ENCODE results near the gene TOR2A.

Gene TOR2A

DNA sequence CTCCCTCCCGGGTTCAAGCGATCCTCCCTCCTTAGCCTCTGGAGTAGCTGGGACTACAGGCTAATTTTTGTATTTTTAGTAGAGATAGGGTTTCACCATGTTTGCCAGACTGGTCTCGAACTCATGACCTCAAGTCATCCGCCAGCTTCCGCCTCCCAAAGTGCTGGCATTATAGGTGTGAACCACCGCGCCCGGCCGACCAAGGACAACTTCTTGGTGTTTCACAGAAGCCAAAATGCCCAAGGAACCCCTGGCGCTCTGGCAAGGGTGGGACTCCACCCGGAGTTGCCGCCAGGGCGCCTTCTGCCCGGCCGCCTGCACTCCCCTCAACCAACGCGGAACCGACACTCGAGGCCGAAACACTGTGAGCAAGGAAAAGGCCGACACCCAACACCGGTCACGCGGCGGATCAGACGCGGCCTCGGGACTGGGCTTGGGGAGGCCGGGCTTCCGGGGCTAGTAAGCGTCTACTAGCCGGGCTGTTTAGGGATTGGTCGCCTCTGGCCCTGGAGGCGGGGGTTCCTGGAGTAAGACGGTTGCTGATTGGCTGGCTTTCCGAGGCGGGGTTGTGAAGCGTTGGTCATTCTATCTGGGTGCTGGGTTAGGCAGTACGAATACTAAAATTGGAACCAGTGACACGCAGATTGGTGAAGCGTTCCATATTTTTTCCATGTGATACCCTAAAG, 36.0 kb downstream of the TOR2A start:
- peak; percentile 95 for DNase-seq (ENCODE audit: low spot score)

DNA sequence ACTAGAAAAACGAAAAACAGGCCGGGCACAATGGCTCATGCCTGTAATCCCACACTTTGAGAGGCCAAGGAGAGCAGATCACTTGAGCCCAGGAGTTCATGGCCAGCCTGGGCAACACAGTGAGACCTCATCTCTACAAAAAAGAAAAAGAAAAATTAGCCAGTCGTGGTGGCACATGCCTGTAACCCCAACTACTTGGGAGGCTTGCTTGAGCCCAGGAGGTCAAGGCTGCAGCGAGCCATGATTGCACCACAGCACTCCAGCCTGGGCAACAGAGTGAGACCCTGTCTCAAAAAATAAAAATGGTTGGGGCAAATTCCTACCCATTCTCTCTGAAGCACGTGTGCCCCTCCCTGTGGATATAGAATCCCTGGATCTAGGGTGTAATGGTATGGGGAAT, 36.7 kb downstream of the TOR2A start:
- DNase-seq (ENCODE audit: low spot score), result no peak

DNA sequence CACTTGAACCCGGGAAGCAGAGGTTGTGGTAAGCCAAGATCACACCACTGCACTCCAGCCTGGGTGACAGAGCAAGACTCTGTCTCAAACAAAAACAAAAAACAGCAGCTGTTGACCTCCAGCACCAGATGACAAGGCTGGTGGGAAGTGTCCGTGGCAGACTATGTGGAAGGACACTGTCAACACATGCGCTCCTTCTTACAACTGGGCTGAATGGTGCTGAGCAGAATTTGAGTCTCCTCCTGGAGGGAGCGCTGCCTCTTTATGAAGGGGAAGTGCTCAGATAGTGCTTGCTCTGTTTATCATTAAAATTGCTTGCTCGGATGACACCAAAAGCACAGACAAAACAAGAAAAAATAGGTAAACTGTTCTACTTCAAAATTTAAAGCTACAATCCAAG, 37.5 kb downstream of the TOR2A start:
- DNase-seq (ENCODE audit: low spot score), result no peak

DNA sequence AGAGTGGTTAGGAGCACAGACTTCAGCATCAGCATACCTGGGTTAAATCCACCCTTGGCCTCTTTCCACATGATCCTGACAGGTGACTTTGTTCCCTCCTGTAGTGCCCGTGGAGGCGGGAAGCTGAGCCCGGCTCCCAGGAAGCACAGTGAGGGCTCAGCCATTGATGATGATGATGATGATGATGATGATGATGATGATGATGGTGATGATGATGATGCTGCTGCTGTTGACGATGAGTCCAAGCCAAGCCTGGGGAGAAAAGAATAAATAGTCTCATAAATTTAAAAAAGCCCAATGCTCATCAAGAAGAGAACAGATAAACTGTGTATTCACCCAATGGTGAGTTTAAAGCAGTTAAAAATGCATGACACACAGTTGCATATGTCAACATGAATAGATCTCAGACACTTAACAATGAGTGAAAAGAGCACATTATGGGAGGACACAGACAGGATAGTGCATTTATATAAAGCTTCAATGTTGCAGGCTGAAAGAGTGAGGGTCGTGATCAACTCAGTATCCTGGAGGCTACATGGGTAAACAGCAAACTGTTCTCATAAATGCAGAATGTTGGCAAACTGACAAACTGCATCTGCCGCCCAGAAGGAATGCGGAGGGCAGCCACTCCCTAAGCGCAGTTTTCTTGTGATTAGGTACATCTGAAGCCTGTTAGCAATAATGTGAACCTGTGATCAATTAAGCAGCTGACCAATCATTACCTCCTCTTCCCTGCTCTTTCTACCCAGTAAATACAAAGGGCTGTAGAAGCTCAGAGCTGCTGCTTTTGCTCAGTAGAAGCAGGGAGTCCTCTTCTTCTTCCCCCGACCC, 40.0 kb downstream of the TOR2A start:
- DNase-seq (ENCODE audit: low spot score), result no peak

DNA sequence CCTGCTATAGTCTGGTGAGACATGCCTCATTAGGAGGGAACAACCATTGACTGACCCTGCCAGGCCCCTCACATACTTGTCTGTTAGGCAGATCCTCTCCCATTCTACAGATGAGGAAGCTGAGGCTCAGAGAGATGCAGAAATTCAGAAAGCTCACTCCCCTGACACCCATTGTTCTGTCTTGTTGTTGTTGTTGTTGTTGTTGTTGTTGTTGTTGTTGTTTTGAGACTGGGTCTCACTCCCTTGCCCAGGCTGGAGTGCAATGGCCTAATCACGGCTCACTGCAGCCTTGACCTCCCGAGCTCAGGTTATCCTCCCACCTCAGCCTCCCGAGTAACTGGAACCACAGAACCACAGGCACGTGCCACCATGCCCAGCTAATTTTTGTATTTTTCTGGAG, 41.4 kb downstream of the TOR2A start:
- DNase-seq (ENCODE audit: low spot score), result no peak

DNA sequence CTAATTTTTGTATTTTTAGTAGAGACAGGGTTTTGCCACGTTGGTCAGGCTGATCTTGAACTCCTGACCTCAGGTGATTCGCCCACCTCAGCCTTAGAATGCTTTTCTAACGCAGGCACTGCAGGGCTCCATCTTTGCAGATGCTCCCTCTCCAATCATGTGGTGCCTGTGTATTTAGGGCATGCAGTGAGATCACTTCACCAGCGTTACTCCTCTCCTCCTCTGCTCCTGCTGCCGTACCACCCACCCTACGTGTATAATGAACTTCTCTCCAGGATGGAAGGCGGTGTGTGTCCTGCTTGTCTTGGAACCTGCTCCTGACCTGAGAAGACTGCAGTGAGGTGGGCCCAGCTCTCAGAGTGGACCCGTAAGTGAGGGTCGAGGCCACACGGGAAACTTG, 42.0 kb downstream of the TOR2A start:
- DNase-seq (ENCODE audit: low spot score), result no peak

DNA sequence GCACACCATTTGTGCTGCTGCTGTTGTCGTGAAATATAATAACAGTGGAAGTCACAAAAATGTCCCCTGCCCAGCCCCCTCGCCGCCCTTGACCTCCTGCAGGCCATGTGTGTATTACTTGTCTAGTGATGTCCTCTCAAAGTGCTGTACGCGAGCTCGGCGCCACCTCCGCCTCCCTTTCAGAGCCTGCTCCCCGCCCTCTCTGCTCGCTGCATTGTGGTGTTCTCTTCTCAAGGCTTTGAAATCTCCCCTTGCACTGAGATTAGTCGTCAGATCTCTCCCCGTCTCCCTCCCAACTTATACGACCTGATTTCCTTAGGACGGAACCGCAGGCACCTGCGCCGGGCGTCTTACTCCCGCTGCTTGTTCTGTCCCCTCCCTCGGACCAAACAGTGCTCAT, 43.0 kb downstream of the TOR2A start:
- DNase-seq (ENCODE audit: low spot score), result no peak

DNA sequence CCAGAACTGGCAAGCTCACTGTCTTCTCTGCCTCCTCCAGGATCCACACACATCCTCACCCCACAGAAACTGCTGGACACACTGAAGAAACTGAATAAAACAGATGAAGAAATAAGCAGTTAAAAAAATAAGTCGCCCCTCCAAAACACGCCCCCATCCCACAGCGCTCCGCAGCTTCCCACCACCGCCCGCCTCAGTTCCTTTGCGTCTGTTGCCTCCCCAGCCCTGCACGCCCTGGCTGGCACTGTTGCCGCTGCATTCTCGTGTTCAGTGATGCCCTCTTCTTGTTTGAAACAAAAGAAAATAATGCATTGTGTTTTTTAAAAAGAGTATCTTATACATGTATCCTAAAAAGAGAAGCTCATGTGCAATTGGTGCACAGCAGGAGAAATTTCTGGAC, 44.4 kb downstream of the TOR2A start:
- no peak for DNase-seq (ENCODE audit: low spot score)

DNA sequence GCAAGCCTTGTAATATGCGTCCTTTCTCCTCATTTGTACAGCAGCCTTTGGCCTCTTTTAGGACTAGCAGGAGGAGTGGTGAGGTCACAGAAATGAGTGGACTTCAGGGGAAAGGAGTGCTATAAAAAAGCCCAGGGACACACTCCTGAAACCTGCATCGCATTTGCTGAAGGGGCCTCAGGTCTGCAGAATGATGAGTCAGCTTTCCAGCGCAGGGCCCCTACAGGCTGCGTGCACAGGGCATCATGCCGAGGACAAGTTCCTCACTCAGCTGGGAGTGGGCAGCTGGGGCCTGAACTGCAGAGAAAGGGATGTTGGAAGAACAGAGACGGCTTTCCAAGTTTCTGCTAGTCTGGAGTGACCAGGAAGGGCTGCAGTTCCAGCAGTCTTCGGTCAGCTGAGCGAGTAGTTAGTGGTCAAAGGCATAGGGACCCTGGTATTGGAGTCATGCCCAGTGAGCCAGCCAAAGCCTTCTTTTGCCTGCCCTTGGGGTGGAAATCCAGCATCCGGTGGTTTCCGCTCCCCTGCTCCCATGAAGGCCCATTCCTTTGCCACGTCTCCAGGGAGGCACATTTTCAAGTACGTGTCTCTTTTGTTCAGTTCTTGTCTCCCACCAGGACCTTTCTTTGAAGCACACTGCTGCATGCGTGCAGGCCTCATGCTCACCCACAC, 45.6 kb downstream of the TOR2A start:
- no peak for DNase-seq (ENCODE audit: low spot score)

DNA sequence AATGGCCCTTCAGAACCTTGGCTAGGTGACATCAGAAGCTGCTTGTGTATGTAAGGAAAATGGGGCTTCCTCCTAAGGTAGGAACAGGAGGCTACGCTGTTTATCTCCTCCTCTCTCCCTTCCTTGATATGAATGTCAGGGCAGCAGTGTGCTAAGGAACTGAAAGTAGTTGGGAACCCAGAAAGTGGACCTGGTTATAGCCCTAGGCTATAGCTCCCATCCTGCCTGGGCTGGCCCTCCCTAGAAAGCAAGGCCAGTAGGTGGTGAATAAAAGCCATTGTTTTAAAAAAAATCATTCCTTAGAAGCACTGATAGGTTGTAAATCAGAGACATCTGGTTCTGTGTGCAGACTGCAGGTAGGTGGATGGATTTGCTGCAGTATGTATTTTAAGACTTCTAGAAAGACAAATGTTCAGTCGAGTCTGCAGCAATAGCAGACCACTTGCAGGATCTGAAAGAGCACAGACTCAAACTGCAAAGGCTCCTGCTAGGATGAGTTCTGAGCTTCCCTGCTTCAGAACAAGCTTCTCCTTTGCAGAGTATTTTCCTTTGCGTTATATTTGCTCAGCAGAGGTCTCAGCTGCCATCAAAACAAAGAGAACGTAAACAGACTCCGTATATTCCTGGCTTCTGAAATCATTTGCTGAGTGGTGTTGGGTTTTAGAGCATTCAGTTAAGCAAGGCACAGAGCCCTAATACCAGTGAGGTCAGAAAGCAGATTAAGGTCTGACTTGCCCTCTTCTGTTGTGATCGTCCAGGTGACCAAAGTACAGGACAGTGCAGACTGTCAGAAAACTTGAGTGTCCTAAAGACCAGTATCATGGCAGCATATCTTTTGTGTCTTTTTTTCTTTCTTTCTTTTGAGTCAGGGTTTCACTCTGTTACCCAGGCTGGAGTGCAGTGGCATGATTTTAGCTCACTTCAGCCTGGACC, 48.4 kb downstream of the TOR2A start:
- no peak for DNase-seq (ENCODE audit: low spot score)

DNA sequence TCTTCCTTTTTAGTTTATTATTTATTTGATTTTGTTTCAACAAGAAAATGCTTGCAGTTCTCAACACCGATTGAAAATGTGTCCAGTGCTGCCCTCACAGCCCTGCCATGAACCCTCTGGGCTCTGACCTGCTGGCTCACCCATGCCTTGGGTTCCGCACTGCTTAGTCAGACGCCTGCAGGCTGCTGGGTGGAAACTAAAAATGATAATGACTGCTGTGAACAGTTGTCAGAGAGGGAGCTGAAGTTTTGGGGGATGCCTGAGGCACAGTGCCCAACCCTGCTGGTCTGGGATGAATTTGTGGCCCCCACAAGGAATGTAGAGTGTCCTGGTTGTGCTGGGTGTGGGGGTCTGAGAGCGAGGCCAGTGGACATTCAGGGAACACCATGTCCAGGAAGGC, 50.5 kb downstream of the TOR2A start:
- no peak for DNase-seq (ENCODE audit: low spot score)

DNA sequence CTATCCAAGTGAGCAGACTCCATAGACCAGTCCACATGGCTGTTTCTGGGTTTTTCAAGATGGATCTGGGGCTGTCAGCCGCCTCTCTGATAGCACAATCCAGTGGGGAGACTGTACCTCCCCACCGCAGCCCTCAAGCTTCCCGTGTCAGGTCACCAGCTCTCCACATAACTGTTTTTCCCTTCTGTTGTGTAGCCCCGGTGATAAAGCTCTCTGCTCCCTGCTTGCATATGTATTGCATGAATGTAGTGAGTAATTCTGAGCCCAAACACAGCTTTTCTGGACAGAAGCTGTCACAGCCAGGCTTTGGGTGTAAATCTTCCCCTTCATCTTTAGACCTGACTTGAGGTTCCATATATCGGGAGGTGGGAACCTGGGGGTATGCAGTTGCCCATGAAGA, 51.4 kb downstream of the TOR2A start:
- no peak for DNase-seq (ENCODE audit: low spot score)

DNA sequence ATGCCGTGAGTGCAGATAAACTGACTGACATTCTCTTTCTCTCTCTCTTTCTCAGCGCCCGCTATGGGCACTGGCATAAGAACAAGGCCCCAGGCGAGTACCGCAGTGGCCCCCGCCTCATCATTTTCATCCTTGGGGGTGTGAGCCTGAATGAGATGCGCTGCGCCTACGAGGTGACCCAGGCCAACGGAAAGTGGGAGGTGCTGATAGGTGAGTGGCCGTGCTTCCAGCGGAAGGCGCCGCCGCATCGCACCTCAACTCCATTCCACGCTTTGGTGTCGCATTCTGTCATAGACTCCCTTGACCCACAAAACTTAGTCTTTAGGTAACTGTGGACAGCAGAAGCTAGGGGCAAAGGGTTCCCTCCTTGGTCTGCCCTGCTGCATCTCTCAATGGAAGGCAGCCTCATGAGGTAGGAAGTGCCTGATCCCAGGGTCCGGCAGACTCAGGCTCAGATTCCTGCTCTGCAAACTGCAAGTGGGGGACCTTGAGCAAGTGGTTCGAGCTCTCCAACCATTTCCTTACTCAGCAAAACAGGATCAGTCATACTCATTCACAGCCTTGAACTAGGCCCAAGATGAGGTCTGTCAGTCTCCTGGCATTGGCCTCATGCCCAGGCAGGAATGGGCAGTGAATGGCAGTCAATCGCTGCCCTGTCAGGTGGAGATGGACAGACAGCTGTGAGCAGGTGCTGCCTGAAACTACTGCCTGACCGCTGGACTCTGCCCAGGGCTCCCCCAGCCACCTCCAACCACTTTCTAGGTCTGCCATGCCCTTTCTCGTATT, 52.5 kb downstream of the TOR2A start:
- DNase-seq (ENCODE audit: low spot score), result no peak

Data from left forelimb (tissue), 1 donor.